ENCODE data around the gene ADI1. TPM values are rescaled to one million over a fixed set of nuclear protein-coding genes. Genes with fewer than 3 reads are reported as not detected.

ADI1 gene
- total RNA-seq, 2 donors from 2014 or later = 18.8 to 22.3 TPM

DNA sequence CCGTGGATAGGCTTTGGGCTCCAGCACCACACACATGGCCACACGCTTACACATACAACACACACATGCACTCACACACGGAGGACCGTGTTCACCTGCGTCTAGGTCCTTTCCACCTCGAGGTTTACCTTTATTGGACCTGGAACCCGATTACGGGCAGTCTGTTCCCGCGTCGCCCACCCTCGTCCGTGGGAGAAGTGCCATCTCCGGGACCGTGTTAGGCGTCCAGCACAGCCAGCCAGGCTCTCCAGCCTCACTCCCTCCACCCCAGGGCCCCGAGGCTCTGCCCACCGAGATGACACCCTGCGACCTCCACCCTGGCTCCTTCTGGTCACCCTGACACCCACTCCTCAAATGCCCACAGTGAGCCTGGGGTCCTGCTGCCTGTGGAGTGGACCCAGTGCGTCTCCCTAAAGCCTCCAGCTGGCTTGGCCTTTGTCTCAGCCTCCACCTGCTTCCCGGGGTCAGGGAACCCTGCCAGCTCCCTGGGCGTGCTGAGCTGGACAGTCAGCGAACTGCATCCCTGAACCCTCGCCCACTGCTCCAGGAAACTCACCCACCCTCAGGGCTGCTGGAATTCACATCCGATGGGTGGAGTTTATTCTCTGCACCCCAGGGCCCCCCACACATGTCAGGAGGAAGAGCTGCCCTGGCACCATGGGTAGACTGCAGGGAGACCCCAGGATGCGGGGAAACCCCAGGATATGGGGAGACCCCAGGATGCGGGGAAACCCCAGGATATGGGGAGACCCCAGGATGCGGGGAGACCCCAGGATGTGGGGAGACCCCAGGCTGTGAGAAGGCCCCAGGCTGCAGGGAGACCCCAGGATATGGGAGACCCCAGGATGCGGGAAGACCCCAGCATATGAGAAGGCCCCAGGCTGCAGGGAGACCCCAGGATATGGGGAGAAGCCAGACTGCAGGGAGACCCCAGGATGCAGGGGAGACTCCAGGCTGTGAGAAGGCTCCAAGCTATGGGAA lies 33.0 kb downstream of the ADI1 start:
- intact Hi-C loops (cut with DNase I) = no loop called here
- ATAC-seq (no peak), DNase-seq (peak in 1 of 4 donors; percentile 11)
- H3K27ac ChIP-seq = no peak overlapping the region
- H3K4me3 ChIP-seq = no peak overlapping the region
- no peaks in the 10 kb centered on the region for H3K27me3 ChIP-seq
- 92 to 93% methylated on average over 28 to 29 of the region's 29 CpGs for WGBS, 2 donors
- no peaks in the 10 kb centered on the region for H3K9me3 ChIP-seq
- peaks cover 13% of the 10 kb centered on the region for H3K4me1 ChIP-seq
- no peaks in the 10 kb centered on the region for H3K36me3 ChIP-seq (replicated peaks in 1 of 2; ENCODE audit: insufficient read depth in 1 of 2, low read depth in 2 of 2)
- no peak for TF ChIP-seq POLR2A (IDR thresholded peaks at IDR 0.05)
- TF ChIP-seq, protein P1, sequence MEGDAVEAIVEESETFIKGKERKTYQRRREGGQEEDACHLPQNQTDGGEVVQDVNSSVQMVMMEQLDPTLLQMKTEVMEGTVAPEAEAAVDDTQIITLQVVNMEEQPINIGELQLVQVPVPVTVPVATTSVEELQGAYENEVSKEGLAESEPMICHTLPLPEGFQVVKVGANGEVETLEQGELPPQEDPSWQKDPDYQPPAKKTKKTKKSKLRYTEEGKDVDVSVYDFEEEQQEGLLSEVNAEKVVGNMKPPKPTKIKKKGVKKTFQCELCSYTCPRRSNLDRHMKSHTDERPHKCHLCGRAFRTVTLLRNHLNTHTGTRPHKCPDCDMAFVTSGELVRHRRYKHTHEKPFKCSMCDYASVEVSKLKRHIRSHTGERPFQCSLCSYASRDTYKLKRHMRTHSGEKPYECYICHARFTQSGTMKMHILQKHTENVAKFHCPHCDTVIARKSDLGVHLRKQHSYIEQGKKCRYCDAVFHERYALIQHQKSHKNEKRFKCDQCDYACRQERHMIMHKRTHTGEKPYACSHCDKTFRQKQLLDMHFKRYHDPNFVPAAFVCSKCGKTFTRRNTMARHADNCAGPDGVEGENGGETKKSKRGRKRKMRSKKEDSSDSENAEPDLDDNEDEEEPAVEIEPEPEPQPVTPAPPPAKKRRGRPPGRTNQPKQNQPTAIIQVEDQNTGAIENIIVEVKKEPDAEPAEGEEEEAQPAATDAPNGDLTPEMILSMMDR (IDR thresholded peaks at IDR 0.05) = no peak

GRCh38 chr2:3485166-3485565 lies 34.2 kb downstream of the ADI1 start:
- no peak overlapping the region for H3K27ac ChIP-seq
- H3K4me1 ChIP-seq = peaks cover 22% of the 10 kb centered on the region
- no peak for TF ChIP-seq POLR2A (IDR thresholded peaks at IDR 0.05)
- TF ChIP-seq, protein P1 (IDR thresholded peaks at IDR 0.05) = no peak
- intact Hi-C loops (cut with DNase I) = no loop called here
- peak in 1 of 4 donors; percentile 2 for DNase-seq
- no peaks in the 10 kb centered on the region for H3K9me3 ChIP-seq
- ATAC-seq = no peak
- WGBS, 2 donors = 92 to 96% methylated on average over 11 of the region's 11 CpGs
- H3K36me3 ChIP-seq (replicated peaks in 1 of 2; ENCODE audit: insufficient read depth in 1 of 2, low read depth in 2 of 2) = no peaks in the 10 kb centered on the region
- no peak overlapping the region for H3K4me3 ChIP-seq
- H3K27me3 ChIP-seq = no peaks in the 10 kb centered on the region

DNA sequence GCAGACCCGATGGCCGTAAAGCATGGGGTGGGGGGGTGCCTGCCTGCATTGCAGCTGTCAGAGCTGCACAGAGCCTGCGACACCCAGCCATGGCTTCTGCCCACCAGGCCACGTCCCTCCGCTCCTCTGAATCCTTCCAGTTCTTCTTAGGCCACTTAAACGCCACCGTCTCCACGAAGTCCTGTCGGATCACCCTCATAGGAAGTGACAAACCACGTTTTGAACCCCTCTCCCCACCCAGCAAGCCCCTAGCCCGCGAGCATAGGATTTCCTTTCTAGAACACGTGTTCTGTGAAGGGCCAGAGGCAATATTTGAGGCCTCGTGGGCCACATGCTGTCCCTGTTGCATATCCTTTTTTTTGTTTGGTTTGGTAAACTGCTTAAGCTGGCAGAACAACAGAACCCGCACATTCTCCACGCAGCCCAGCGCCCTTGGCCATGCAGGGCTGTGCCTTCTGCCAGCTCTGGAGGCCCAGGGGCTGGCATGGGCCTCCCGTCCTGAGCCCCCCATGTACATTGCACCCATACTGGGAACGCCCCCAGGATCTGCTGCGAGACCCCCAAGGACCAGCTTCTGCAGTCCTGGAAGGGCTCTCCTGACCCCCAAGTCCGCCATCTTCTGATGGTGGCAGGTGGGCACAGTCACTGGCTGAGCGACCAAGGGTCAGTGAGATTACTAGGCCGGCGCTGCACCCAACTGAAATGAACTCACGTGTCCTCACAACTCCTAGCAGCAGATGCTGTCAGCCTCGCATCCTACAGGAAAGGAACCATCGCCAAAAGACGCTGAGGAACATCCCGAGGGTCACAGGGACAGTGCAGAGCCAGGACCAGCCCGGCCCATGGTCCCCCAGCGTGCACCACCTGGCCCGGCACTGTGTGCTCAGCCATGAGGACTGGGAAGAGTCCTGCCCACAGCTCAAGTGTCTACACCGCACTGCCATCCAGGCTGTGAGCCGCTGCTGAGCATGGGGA lies 35.1 kb downstream of the ADI1 start:
- Histone ChIP-seq H3K9me3 (no peaks in the 10 kb centered on the region), H3K27ac (no peak overlapping the region), H3K4me3 (no peak overlapping the region), H3K27me3 (no peaks in the 10 kb centered on the region), H3K4me1 (peaks cover 22% of the 10 kb centered on the region), H3K36me3 (replicated peaks in 1 of 2; ENCODE audit: insufficient read depth in 1 of 2, low read depth in 2 of 2) (peaks cover 0 to 5% of the 10 kb centered on the region in 2 donors)
- 92 to 94% methylated on average over 30 to 34 of the region's 34 CpGs for WGBS, 2 donors
- ATAC-seq (no peak), DNase-seq (no peak)
- intact Hi-C loops (cut with DNase I) = no loop called here
- no peak for TF ChIP-seq POLR2A (IDR thresholded peaks at IDR 0.05)
- TF ChIP-seq, protein P1 (IDR thresholded peaks at IDR 0.05) = no peak

- 73 to 81% methylated on average over 11 to 30 of the region's 30 CpGs for WGBS, 2 donors
Observed at GRCh38 chr2:3483227-3483985, 35.9 kb downstream of the ADI1 start.

More at GRCh38 chr2:3483227-3483985, 35.9 kb downstream of the ADI1 start:
- TF ChIP-seq, protein P1 (IDR thresholded peaks at IDR 0.05) = no peak
- TF ChIP-seq POLR2A (IDR thresholded peaks at IDR 0.05) = no peak
- no peaks in the 10 kb centered on the region for H3K27me3 ChIP-seq
- ATAC-seq (peak; percentile 88), DNase-seq (peak; percentile 37 to 70 (median 60))
- H3K36me3 ChIP-seq (replicated peaks in 1 of 2; ENCODE audit: insufficient read depth in 1 of 2, low read depth in 2 of 2) = peaks cover 0 to 8% of the 10 kb centered on the region in 2 donors
- peaks cover 14% of the 10 kb centered on the region for H3K4me1 ChIP-seq
- H3K27ac ChIP-seq = no peak overlapping the region
- no peaks in the 10 kb centered on the region for H3K9me3 ChIP-seq
- H3K4me3 ChIP-seq = no peak overlapping the region
- intact Hi-C loops (cut with DNase I) = no loop called here

Measured in body of pancreas (tissue), 4 donors.